Neural cell (in vitro differentiated cells): Measurements from ENCODE around the gene PDE6C. TPM values are rescaled to one million over a fixed set of nuclear protein-coding genes. Genes with fewer than 3 reads are reported as not detected.

Experiments used
- H2AFZ ChIP-seq: fragments of 200-600, 300-800 bp; sonication (generic), shearing (Covaris generic); 2 replicates; pipeline ENCODE4 v1.6.0; 2014; ENCODE audit warnings: low read depth, mild to moderate bottlenecking, antibody characterized with exemption, low read length, moderate library complexity
- H3F3A ChIP-seq: fragments of 200-600 bp; shearing (Covaris generic); 2 replicates; pipeline ENCODE4 v1.6.1; 2016; ENCODE audit warnings: mild to moderate bottlenecking, moderate library complexity, mixed read lengths, antibody characterized with exemption, low read length; ENCODE audit not compliant: insufficient read depth, poor library complexity, severe bottlenecking
- H3K27ac ChIP-seq: fragments of 200-600, 300-800 bp; sonication (generic), shearing (Covaris generic); 2 replicates; pipeline ENCODE4 v1.5.1; 2014; ENCODE audit warnings: mild to moderate bottlenecking, low read length, moderate library complexity
- H3K27me3 ChIP-seq: fragments of 300-800, 200-600 bp; sonication (generic), shearing (Covaris generic); 2 replicates; pipeline ENCODE4 v1.6.0; 2014; ENCODE audit warnings: mild to moderate bottlenecking, low read depth, low read length, moderate library complexity; ENCODE audit not compliant: insufficient read depth
- H3K36me3 ChIP-seq: fragments of 300-800, 200-600 bp; sonication (generic), shearing (Covaris generic); 2 replicates; pipeline ENCODE4 v1.5.1; 2014; ENCODE audit warnings: mild to moderate bottlenecking, antibody characterized with exemption, low read length, moderate library complexity; ENCODE audit not compliant: insufficient read depth
- H3K4me2 ChIP-seq: fragments of 300-800, 200-600 bp; sonication (generic), shearing (Covaris generic); 2 replicates; pipeline ENCODE4 v1.6.0; 2014; ENCODE audit warnings: mild to moderate bottlenecking, low read length
- H3K4me3 ChIP-seq: fragments of 300-800, 200-600 bp; sonication (generic), shearing (Covaris generic); 2 replicates; pipeline ENCODE4 v1.5.1; 2014; ENCODE audit warnings: mild to moderate bottlenecking, low read length, moderate library complexity
- H3K79me2 ChIP-seq: fragments of 200-600 bp; shearing (Covaris generic); replicated peaks from 2 replicates; pipeline ENCODE4 v1.6.0; 2014; ENCODE audit warnings: mild to moderate bottlenecking, low read length, moderate library complexity; ENCODE audit not compliant: insufficient read depth
- H3K9ac ChIP-seq: fragments of 300-800, 200-600 bp; sonication (generic), shearing (Covaris generic); 2 replicates; pipeline ENCODE4 v1.6.1; 2016; ENCODE audit warnings: mild to moderate bottlenecking, low read length, mixed read lengths
- H3K9me2 ChIP-seq: fragments of 200-600 bp; shearing (Covaris generic); 2 replicates; pipeline ENCODE4 v1.6.1; 2016; ENCODE audit warnings: mild to moderate bottlenecking, low read length, mixed read lengths; ENCODE audit not compliant: insufficient read depth
- H3K9me3 ChIP-seq: fragments of 200-600, 300-800 bp; sonication (generic), shearing (Covaris generic); 2 replicates; pipeline ENCODE4 v1.6.1; 2016; ENCODE audit warnings: mild to moderate bottlenecking, mixed run types, low read length, moderate library complexity, mixed read lengths
- H4K20me1 ChIP-seq: fragments of 200-600 bp; shearing (Covaris generic); 2 replicates; pipeline ENCODE4 v1.6.1; 2016; ENCODE audit warnings: mild to moderate bottlenecking, mixed run types; ENCODE audit not compliant: insufficient read depth
- EP300 ChIP-seq: fragments of 450-650 bp; conservative IDR thresholded peaks from 2 replicates; pipeline ENCODE4 v1.6.1; 2014; ENCODE audit warnings: antibody characterized with exemption, mild to moderate bottlenecking, moderate library complexity; ENCODE audit not compliant: poor library complexity, severe bottlenecking
- EZH2 ChIP-seq: fragments of 200-600, 300-800 bp; shearing (Covaris generic), sonication (generic); IDR thresholded peaks from 2 replicates; pipeline ENCODE4 v1.6.1; 2014; ENCODE audit warnings: antibody characterized with exemption, low read length, borderline replicate concordance, mild to moderate bottlenecking; ENCODE audit not compliant: insufficient read depth, poor library complexity, severe bottlenecking
- MXI1 ChIP-seq: fragments of 450-650 bp; conservative IDR thresholded peaks from 2 replicates; pipeline ENCODE4 v1.6.1; 2014; ENCODE audit warnings: antibody characterized with exemption, mild to moderate bottlenecking; ENCODE audit not compliant: poor library complexity, severe bottlenecking
- POLR2AphosphoS5 ChIP-seq: IDR thresholded peaks from 2 replicates; pipeline ENCODE4 v1.6.1; 2012
- RAD21 ChIP-seq: fragments of 450-650 bp; conservative IDR thresholded peaks from 2 replicates; pipeline ENCODE4 v1.6.1; 2014; ENCODE audit warnings: antibody characterized with exemption, mild to moderate bottlenecking, moderate library complexity
- SMC3 ChIP-seq: fragments of 450-650 bp; conservative IDR thresholded peaks from 2 replicates; pipeline ENCODE4 v1.6.1; 2014; ENCODE audit warnings: antibody characterized with exemption, mild to moderate bottlenecking, moderate library complexity; ENCODE audit not compliant: poor library complexity
- TAF1 ChIP-seq: IDR thresholded peaks from 2 replicates; pipeline ENCODE4 v1.6.1; 2012; ENCODE audit warnings: low read depth
- polyA plus RNA-seq: library from polyadenylated mRNA; depleted of rRNA; stranded (reverse); fragments of >200 nt; gene quantifications from 2 replicates; pipeline ENCODE4 v1.2.3, GENCODE V29; 2014
- TF ChIP-seq, protein P1 (sequence below): IDR thresholded peaks from 2 replicates; pipeline ENCODE4 v1.6.1; 2012; ENCODE audit warnings: borderline replicate concordance
- TF ChIP-seq, protein P2 (sequence below): fragments of 450-650 bp; IDR thresholded peaks from 2 replicates; pipeline ENCODE4 v1.5.1; 2014; ENCODE audit warnings: antibody characterized with exemption, mild to moderate bottlenecking, moderate library complexity; ENCODE audit not compliant: poor library complexity, severe bottlenecking

PDE6C gene
- polyA plus RNA-seq, 1 donor from 2014 or later: not detected

DNA sequence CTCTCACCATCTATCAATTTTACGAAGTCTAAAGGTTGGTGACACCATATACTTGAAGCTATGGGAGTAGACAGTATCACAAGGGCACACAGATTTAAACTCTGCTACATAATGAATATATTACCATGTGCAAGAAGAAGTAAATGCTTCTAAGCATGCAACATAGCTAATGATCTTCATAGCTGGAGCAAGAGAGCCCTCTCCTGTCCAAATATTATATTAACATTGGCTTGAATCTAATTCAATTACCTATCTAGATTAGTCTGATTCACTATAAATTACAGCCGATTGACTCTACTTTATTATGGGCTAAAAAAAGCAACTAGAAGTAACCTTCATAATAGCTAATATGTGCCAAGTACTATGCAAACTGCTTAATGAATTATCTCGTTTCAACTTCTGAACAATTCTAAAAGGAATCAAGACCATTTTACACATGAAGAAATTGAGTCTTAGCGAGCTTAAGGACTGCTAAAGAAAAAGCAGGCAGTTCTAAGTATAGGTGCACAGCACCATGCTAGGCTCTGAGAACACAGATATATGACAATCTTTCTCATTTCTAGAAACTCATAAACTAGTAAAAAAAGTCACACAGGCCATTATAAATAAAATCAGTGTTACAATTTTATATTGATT lies 68.2 kb downstream of the PDE6C start:
- TF ChIP-seq, protein P1, sequence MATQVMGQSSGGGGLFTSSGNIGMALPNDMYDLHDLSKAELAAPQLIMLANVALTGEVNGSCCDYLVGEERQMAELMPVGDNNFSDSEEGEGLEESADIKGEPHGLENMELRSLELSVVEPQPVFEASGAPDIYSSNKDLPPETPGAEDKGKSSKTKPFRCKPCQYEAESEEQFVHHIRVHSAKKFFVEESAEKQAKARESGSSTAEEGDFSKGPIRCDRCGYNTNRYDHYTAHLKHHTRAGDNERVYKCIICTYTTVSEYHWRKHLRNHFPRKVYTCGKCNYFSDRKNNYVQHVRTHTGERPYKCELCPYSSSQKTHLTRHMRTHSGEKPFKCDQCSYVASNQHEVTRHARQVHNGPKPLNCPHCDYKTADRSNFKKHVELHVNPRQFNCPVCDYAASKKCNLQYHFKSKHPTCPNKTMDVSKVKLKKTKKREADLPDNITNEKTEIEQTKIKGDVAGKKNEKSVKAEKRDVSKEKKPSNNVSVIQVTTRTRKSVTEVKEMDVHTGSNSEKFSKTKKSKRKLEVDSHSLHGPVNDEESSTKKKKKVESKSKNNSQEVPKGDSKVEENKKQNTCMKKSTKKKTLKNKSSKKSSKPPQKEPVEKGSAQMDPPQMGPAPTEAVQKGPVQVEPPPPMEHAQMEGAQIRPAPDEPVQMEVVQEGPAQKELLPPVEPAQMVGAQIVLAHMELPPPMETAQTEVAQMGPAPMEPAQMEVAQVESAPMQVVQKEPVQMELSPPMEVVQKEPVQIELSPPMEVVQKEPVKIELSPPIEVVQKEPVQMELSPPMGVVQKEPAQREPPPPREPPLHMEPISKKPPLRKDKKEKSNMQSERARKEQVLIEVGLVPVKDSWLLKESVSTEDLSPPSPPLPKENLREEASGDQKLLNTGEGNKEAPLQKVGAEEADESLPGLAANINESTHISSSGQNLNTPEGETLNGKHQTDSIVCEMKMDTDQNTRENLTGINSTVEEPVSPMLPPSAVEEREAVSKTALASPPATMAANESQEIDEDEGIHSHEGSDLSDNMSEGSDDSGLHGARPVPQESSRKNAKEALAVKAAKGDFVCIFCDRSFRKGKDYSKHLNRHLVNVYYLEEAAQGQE: no peak
- TF ChIP-seq, protein P2, sequence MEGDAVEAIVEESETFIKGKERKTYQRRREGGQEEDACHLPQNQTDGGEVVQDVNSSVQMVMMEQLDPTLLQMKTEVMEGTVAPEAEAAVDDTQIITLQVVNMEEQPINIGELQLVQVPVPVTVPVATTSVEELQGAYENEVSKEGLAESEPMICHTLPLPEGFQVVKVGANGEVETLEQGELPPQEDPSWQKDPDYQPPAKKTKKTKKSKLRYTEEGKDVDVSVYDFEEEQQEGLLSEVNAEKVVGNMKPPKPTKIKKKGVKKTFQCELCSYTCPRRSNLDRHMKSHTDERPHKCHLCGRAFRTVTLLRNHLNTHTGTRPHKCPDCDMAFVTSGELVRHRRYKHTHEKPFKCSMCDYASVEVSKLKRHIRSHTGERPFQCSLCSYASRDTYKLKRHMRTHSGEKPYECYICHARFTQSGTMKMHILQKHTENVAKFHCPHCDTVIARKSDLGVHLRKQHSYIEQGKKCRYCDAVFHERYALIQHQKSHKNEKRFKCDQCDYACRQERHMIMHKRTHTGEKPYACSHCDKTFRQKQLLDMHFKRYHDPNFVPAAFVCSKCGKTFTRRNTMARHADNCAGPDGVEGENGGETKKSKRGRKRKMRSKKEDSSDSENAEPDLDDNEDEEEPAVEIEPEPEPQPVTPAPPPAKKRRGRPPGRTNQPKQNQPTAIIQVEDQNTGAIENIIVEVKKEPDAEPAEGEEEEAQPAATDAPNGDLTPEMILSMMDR: peak; percentile 84
- TF ChIP-seq RAD21 (peak; percentile 91), MXI1 (peak; percentile 17), POLR2AphosphoS5 (no peak), EZH2 (no peak), TAF1 (no peak), EP300 (no peak), SMC3 (peak; percentile 91)
- Histone ChIP-seq H3K4me3 (no peak overlapping the region), H3K36me3 (no peaks in the 10 kb centered on the region), H3K9ac (no peak overlapping the region), H4K20me1 (no peaks in the 10 kb centered on the region), H3K4me2 (no peak overlapping the region), H3K9me2 (no peaks in the 10 kb centered on the region), H3K27me3 (no peaks in the 10 kb centered on the region), H3K9me3 (no peaks in the 10 kb centered on the region), H2AFZ (no peak overlapping the region), H3K79me2 (no peaks in the 10 kb centered on the region), H3F3A (no peaks in the 10 kb centered on the region), H3K27ac (no peak overlapping the region)

DNA sequence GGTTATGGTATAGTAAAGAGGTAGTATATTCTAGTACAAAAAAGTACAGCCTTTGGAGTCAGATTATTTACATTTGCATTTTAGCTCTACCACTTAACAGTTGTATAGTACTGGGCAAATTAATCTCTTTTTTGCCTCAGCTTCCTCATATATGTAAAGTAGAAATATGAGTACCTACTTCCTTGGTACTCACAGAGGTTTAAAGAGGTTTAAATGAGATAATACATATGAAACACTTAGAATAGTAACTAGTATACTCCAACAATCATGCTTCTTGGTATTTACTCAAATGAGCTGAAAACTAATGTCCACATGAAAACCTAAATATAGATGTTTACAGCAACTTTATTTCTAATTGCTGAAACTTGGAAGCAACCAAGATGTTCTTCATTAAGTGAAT lies 75.4 kb downstream of the PDE6C start:
- no peaks in the 10 kb centered on the region for H3K79me2 ChIP-seq
- H3K36me3 ChIP-seq: no peaks in the 10 kb centered on the region
- no peak overlapping the region for H3K9ac ChIP-seq
- H2AFZ ChIP-seq: no peak overlapping the region
- H4K20me1 ChIP-seq: no peaks in the 10 kb centered on the region
- no peaks in the 10 kb centered on the region for H3K27me3 ChIP-seq
- TF ChIP-seq, protein P2: no peak
- no peak for TF ChIP-seq RAD21
- no peak for TF ChIP-seq POLR2AphosphoS5
- TF ChIP-seq SMC3: no peak
- TF ChIP-seq, protein P1: no peak
- TF ChIP-seq EZH2: no peak
- TF ChIP-seq TAF1: no peak
- no peak for TF ChIP-seq MXI1
- TF ChIP-seq EP300: no peak
- no peaks in the 10 kb centered on the region for H3K9me3 ChIP-seq
- H3F3A ChIP-seq: no peaks in the 10 kb centered on the region
- H3K4me2 ChIP-seq: no peak overlapping the region
- H3K4me3 ChIP-seq: no peak overlapping the region
- H3K27ac ChIP-seq: no peak overlapping the region
- H3K9me2 ChIP-seq: no peaks in the 10 kb centered on the region
